Regular cardiac myocyte (primary cell): ENCODE measurements around the gene HOXD10. TPM values are rescaled to one million over a fixed set of nuclear protein-coding genes. Genes with fewer than 3 reads are reported as not detected.

ENCODE experiments used
- total RNA-seq: library from RNA; depleted of rRNA; stranded (reverse); fragments of >200 nt; gene quantifications from 2 replicates; pipeline ENCODE4 v1.2.3, GENCODE V29; 2014

The HOXD10 gene
- total RNA-seq: under 0.01 and 0.19 TPM in 2 replicates

DNA sequence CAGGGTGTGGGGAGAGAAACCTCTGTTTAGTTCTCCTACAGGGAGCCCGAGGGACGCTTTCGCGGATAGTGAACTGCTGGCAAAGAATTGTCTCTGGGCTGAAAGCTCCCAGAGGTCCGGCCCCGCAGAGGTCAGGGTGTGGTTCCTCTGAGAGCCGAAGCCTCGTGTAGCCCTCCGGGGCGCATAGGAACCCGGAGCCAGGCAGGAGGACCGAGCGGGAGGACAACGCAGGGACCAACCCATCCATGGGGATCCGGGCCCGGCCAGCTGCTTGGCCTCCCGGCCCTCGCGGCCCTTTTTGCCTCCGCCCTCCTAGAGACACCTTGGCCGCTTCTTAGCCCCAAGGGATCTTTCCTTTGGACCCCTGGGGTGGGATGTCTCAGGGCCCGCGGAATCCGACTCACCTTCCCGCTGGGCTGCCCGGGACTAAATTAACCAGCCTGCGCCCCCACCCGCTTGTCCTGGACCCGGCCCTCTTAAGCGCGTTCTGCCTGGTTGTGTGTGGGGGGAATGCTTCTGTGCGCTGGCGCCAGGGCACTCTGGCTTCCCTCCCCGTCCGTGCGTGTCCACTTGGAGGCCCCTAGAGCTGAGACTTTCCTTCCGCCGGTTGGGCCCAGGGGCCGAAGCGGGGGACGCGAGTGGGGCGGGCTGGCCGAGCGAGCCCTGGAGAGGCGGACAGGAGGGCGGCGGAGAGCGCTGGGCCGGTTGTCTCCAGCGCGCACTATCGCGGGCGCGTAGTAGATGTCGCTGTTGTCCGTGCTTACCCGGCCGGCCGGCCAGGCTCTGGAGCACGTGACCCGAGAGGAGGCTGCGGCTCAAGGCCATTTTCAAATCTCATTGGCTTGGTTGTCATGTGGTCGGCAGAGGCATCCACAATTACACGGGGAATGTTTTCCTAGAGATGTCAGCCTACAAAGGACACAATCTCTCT is at the start of gene HOXD10:
Gene HOXD10 (plus strand): TSS at position 896 of the 931 bp plus-strand sequence. CDS start 56 bp downstream, outside the sequence.

DNA sequence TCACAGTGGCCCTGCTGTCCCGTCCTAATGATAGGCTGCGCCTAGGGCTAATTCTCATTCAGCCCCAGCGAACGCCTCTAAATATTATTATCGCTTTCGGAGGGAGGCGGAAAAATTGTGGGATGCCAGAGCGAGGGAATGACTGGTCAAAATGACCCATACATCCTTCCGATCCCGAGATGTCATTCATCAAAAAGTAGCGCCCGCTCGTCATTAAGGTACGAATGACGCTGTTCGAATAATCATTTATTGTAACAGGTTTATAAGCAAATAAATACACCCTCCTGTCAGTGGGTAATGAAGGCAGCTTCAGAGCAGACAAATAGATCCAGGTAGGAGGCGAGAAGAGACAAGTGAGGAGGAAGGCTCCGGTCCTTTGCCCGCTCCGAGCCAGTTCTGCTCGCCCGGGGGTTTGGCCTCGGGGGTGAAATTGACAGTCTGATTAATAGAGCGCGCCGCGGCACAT is 32.7 kb upstream of the HOXD10 start, which contains the start of gene EVX2:
Gene EVX2 (minus strand): TSS at position 167 of the 466 bp plus-strand sequence. CDS start 186 bp downstream, outside the sequence.

DNA sequence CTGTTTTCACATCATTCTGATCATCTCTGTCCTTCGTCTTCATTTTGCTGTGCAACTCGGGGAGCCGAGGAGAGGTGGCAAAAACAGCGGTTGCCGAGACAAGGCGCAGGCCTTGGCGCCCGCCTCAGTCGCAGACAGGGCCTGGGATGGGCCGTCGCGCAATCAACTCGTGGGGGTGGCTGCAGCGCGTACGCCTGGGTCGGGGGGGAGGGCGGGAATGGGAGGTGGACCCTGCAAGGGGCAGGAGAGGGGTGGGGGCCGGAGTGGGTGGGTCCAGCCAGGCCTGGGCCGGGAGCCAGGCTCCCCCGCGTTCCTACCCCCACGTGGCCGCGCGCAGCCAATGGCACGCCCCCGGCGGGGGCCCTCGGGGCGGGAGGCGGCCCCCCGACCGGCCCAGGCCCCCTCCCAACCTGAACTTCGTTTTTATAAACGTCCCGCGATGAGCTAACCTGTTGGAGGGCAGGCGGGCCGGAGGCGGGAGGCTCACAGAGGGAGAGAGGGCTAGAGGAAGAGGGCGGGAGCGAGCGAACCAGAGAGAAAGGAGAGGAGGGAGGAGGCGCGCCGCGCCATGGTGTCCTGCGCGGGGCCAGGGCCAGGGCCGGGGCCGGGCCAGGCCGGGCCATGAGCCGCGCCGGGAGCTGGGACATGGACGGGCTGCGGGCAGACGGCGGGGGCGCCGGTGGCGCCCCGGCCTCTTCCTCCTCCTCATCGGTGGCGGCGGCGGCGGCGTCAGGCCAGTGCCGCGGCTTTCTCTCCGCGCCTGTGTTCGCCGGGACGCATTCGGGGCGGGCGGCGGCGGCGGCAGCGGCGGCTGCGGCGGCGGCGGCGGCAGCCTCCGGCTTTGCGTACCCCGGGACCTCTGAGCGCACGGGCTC is 24.1 kb upstream of the HOXD10 start, which contains the start of gene HOXD13:
Gene HOXD13 (plus strand): TSS at position 452 of the 875 bp plus-strand sequence. CDS start 170 bp downstream, at position 622.

DNA sequence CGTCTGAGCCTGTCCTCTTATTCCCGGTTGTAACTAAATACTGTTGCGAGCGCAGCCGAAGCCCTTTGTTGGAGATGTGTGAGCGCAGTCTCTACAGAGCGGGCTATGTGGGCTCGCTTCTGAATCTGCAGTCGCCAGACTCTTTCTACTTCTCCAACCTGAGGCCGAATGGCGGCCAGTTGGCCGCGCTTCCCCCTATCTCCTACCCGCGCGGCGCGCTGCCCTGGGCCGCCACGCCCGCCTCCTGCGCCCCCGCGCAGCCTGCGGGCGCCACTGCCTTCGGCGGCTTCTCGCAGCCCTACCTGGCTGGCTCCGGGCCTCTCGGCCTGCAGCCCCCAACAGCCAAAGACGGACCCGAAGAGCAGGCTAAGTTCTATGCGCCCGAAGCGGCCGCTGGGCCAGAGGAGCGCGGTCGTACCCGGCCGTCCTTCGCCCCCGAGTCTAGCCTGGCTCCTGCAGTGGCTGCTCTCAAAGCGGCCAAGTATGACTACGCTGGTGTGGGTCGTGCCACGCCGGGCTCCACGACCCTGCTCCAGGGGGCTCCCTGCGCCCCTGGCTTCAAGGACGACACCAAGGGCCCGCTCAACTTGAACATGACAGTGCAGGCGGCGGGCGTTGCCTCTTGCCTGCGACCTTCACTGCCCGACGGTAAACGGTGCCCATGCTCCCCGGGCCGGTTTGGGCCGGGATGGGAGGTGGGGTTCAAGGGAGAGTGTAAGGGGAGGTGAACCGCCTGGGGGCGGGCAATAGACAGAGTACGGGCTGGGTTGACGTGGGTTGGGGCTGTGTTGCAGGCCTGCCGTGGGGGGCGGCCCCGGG is 16.6 kb upstream of the HOXD10 start, which contains the start of gene HOXD12:
Gene HOXD12 (plus strand): TSS at position 68 of the 819 bp plus-strand sequence. CDS start 7 bp downstream, at position 75.

DNA sequence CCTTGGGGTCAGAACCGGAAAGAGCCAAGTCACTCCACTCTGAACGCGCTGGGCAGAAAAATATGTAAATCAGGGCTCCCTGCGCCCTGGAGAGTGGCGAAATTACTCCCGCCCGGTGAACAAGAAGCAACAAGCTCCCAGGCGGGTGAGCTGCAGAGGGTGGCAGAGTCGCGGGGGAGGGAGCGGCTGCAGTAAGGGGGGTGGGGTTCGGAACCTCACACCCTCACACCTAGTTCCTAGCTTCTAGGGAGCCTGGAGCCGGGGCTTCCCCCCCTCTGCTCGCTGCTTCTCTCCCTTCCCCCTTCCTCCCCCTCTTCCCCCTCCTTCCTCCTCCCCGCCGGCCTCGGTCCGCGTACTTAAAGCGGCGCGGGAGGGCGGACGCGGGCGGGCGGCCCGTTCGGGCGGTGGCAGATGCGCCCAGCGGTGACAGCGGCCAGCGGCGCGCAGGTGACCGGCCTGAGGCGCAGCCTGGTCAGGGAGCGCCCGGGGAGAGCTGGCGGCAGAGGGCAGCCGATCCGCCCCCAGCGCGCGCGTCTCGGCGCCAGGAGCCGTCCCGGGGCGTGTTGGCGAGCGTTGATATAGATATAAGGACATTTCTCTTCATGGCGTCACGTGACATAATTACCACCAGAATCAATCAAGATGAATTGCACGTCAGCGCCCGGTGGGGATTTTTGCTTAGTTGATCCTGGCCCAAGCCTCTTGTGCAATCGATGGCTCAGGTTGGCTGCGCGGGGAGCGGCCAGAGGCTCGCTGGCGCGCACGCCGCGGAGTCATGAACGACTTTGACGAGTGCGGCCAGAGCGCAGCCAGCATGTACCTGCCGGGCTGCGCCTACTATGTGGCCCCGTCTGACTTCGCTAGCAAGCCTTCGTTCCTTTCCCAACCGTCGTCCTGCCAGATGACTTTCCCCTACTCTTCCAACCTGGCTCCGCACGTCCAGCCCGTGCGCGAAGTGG is 9.7 kb upstream of the HOXD10 start, which contains the start of gene HOXD11:
Gene HOXD11 (plus strand): TSS at position 700 of the 959 bp plus-strand sequence. CDS start 76 bp downstream, at position 776.

DNA sequence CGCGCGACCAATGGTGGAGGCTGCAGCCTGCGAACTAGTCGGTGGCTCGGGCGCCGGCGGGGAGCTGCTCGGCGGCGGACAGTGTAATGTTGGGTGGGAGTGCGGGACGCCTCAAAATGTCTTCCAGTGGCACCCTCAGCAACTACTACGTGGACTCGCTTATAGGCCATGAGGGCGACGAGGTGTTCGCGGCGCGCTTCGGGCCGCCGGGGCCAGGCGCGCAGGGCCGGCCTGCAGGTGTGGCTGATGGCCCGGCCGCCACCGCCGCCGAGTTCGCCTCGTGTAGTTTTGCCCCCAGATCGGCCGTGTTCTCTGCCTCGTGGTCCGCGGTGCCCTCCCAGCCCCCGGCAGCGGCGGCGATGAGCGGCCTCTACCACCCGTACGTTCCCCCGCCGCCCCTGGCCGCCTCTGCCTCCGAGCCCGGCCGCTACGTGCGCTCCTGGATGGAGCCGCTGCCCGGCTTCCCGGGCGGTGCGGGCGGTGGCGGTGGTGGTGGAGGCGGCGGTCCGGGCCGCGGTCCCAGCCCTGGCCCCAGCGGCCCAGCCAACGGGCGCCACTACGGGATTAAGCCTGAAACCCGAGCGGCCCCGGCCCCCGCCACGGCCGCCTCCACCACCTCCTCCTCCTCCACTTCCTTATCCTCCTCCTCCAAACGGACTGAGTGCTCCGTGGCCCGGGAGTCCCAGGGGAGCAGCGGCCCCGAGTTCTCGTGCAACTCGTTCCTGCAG is 6.3 kb downstream of the HOXD10 start, which contains the start of gene HOXD9:
Gene HOXD9 (plus strand): TSS at position 37 of the 728 bp plus-strand sequence. CDS start 50 bp downstream, at position 87.

DNA sequence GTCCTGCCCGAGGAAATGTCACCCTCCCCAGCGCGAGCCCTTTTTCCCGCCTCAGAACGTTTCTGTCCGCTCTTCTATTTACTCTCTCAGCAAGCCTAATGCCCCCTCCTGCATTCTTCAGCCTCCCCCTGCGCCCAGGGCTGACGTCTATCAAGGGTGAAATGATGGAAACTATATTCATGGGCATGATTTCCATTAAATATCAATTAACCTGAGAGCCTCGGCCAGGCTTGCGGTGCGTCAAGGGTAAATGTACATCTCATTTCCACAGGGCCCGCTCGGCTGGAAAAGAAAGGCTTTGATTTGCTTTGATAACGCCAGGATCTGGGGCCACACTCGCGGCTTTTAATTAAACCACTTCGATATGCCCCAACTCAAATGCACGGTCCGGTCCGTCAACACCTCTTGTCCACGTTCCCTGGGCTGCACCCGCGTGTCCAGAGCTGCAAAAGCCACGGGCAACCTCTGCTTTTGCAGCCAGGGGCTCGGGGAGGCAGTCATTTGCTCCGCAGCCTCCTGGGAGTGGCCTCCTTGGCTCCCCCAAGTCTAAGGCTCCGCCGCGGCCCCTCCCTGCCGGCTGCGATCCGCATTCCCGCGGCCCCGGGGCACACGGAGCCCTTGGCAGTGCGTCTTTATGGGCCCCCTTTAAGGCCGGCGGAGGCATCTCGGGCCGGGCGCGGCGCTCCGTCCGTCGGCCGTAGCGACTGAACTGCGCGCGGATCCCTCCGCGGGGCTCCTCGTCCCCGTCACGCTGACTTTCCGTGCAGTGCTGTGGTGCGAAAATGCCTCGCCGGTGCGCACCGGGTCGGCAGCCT is 12.6 kb downstream of the HOXD10 start, which contains the start of gene HOXD8:
Gene HOXD8 (plus strand): TSS at position 724 of the 815 bp plus-strand sequence. CDS start 662 bp downstream, outside the sequence.

DNA sequence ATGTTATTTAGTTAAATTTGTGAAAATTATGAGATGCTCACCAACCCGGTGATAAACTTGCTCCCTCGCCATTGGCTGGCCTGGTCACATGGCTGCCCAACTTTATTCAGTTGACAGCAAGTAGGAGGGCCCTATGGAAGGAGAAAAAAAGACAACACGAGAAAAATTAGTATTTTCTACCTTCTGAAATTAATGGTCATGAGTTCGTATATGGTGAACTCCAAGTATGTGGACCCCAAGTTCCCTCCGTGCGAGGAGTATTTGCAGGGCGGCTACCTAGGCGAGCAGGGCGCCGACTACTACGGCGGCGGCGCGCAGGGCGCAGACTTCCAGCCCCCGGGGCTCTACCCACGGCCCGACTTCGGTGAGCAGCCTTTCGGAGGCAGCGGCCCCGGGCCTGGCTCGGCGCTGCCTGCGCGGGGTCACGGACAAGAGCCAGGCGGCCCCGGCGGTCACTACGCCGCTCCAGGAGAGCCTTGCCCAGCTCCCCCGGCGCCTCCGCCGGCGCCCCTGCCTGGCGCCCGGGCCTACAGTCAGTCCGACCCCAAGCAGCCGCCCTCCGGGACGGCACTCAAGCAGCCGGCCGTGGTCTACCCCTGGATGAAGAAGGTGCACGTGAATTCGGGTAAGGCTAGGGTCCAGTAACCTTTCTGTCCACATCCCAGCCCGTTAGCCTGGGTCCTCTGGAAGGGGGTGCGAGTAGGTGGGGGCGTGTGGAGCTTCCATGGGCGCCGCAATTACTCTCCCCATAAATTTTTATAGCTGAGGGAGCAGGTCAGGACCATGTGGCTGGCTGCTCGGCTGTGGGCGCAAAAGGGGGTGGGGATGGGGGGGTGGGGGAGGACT is 35.1 kb downstream of the HOXD10 start, which contains the start of gene HOXD4:
Gene HOXD4 (plus strand): TSS at position 109 of the 846 bp plus-strand sequence. CDS start 84 bp downstream, at position 193.

DNA sequence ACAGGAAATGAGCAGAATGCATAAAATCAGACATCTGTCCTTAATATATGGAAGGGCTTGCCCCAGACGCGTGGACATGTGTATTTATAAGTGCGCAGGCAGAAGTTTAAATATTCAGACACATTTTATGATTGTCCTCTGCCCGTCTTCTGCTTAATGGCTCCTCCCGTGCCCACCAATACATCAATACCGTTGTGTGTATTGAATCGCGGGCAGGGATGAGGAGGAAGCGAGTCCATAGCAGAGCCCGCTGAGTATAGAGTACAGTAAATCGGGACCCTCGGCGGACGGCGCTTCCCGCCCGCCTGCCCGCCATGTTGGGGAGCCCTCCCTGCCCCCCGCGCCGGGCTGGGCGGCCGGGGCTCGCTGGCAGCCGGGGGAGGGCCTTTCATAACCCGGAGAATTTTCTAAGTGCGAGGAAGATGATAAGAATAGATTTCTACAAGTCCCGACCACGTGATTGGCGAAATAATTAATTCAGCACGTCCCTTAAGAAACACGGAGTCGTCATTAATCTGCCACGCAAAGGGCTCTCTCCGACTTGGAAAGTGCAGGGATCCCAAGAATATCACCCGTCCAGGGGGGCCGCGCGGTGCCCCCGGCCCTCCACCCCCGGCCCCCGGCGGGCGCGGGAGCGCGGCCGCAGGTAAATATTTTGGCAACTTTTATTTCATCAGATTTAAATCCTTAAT is 40.4 kb downstream of the HOXD10 start, which contains the start of gene HOXD3:
Gene HOXD3 (plus strand): TSS at position 501 of the 692 bp plus-strand sequence. CDS start 11,808 bp downstream, outside the sequence.

Other genes starting within 250 kb of the HOXD10 start
- 55.2 and 63.1 TPM in 2 replicates for gene LNPK, start 114.5 kb upstream of the HOXD10 start, total RNA-seq
- gene EVX2, start 32.8 kb upstream of the HOXD10 start, total RNA-seq: not detected in 2 replicates
- not detected in 2 replicates for gene HOXD13, start 24.1 kb upstream of the HOXD10 start, total RNA-seq
- not detected in 2 replicates for gene HOXD12, start 17.0 kb upstream of the HOXD10 start, total RNA-seq
- gene HOXD11, start 9.5 kb upstream of the HOXD10 start, total RNA-seq: under 0.01 and 0.28 TPM in 2 replicates
- gene HOXD9, start 5.9 kb downstream of the HOXD10 start, total RNA-seq: under 0.01 TPM in 1 of 2 replicates, not detected in the other
- 0.38 and 0.85 TPM in 2 replicates for gene HOXD8, start 12.9 kb downstream of the HOXD10 start, total RNA-seq
- 0.56 TPM in 1 of 2 replicates, not detected in the other for gene HOXD4, start 34.8 kb downstream of the HOXD10 start, total RNA-seq
- 0.28 TPM in 1 of 2 replicates, not detected in the other for gene HOXD3, start 40.5 kb downstream of the HOXD10 start, total RNA-seq
- under 0.01 TPM in 1 of 2 replicates, not detected in the other for gene HOXD1, start 71.9 kb downstream of the HOXD10 start, total RNA-seq
- 24.8 and 33.0 TPM in 2 replicates for gene MTX2, start 152.7 kb downstream of the HOXD10 start, total RNA-seq